Vagina (tissue), 2 donors: ENCODE data around the gene SPOCK1. TPM values are rescaled to one million over a fixed set of nuclear protein-coding genes. Genes with fewer than 3 reads are reported as not detected.
A peak's percentile ranks its signal among the peaks of the same experiment; 100 is the strongest.

ENCODE experiments used
- DNase-seq, 2 donors: peaks; one replicate each; pipeline ENCODE4 v3.0.0-alpha.2; 2017; ENCODE audit errors: extremely low spot score in 2 of 2
- H3K27ac ChIP-seq: fragments of 200-600 bp; sonication (generic); one replicate; pipeline ENCODE4 v1.5.1; 2019
- H3K27me3 ChIP-seq: fragments of 200-600 bp; sonication (generic); one replicate; pipeline ENCODE4 v1.5.1; 2019
- H3K36me3 ChIP-seq, 2 donors: fragments of 200-600 bp; sonication (generic); one replicate each; pipeline ENCODE4 v1.5.1; 2017 to 2019
- H3K4me1 ChIP-seq: fragments of 200-600 bp; sonication (generic); one replicate; pipeline ENCODE4 v1.5.1; 2019
- H3K4me3 ChIP-seq, 2 donors: fragments of 200-600 bp; sonication (generic); 1 replicate in 1 of 2; 2 replicates in 1 of 2; pipeline ENCODE4 v1.5.1; 2016 to 2019
- H3K9me3 ChIP-seq: fragments of 200-600 bp; sonication (generic); one replicate; pipeline ENCODE4 v1.5.1; 2019
- POLR2A ChIP-seq, 2 donors: fragments of 450-650 bp; IDR thresholded peaks; one replicate each; pipeline ENCODE4 v1.6.1; 2017; ENCODE audit warnings: antibody characterized with exemption in 2 of 2, mild to moderate bottlenecking in 2 of 2, moderate library complexity in 2 of 2
- POLR2AphosphoS5 ChIP-seq, 2 donors: sonication (generic); formaldehyde crosslinking; IDR thresholded peaks; one replicate each; pipeline ENCODE4 v1.9.0; 2017; ENCODE audit warnings: antibody characterized with exemption in 2 of 2, mild to moderate bottlenecking in 2 of 2, low read depth in 1 of 2; ENCODE audit not compliant: insufficient read depth in 1 of 2
- intact Hi-C: fragments of 100-400 bp; cut with DNase I; formaldehyde crosslinking; loops from one replicate; pipeline ENCODE4 v1.15.1; 2023
- total RNA-seq: library from RNA; depleted of rRNA; stranded (reverse); fragments of >200 nt; gene quantifications from one replicate; pipeline ENCODE4 v1.2.3, GENCODE V29; 2016
- TF ChIP-seq, protein P1 (sequence below), 3 experiments: fragments of 450-650 bp in 2 of 3; fragments of 200-600 bp in 1 of 3; sonication (generic) in 1 of 3; IDR thresholded peaks; one replicate each; pipeline ENCODE4 v1.5.1; 2017 to 2019; ENCODE audit warnings: antibody characterized with exemption in 3 of 3, mild to moderate bottlenecking in 2 of 3, moderate library complexity in 2 of 3

The SPOCK1 gene
- total RNA-seq, 1 donor from 2014 or later = 70.7 TPM

DNA sequence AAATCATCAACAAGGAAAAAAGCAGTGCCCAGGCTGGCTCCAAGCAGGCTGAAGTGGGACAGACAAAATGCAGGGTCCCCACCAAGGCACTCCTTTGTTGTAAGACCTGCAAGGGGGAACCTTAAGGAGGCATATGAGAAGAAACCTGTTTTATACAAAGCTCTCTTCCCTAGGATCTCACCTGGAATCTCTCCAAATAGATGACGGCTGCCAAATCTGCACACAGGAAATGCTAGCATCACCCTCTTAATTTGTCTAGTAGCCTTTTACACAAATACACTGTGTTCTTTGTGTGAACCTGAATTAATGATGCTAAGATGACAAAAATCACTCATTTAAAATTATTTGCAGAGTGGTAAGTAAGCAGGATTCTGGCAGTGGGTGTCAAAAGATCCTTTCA is 280.2 kb downstream of the SPOCK1 start:
- Histone ChIP-seq H3K27me3 (no peaks in the 10 kb centered on the region), H3K36me3 (no peaks in the 10 kb centered on the region), H3K9me3 (no peaks in the 10 kb centered on the region), H3K27ac (no peak overlapping the region), H3K4me3 (no peak overlapping the region), H3K4me1 (peaks cover 17% of the 10 kb centered on the region)
- intact Hi-C loops = no loop called here
- TF ChIP-seq POLR2AphosphoS5 (IDR thresholded peaks at IDR 0.05; ENCODE audit: insufficient read depth in 1 of 2, low read depth in 1 of 2) = no peak
- no peak for TF ChIP-seq POLR2A (IDR thresholded peaks at IDR 0.05)
- TF ChIP-seq, protein P1, sequence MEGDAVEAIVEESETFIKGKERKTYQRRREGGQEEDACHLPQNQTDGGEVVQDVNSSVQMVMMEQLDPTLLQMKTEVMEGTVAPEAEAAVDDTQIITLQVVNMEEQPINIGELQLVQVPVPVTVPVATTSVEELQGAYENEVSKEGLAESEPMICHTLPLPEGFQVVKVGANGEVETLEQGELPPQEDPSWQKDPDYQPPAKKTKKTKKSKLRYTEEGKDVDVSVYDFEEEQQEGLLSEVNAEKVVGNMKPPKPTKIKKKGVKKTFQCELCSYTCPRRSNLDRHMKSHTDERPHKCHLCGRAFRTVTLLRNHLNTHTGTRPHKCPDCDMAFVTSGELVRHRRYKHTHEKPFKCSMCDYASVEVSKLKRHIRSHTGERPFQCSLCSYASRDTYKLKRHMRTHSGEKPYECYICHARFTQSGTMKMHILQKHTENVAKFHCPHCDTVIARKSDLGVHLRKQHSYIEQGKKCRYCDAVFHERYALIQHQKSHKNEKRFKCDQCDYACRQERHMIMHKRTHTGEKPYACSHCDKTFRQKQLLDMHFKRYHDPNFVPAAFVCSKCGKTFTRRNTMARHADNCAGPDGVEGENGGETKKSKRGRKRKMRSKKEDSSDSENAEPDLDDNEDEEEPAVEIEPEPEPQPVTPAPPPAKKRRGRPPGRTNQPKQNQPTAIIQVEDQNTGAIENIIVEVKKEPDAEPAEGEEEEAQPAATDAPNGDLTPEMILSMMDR (IDR thresholded peaks at IDR 0.05) = no peak
- DNase-seq = no peak

DNA sequence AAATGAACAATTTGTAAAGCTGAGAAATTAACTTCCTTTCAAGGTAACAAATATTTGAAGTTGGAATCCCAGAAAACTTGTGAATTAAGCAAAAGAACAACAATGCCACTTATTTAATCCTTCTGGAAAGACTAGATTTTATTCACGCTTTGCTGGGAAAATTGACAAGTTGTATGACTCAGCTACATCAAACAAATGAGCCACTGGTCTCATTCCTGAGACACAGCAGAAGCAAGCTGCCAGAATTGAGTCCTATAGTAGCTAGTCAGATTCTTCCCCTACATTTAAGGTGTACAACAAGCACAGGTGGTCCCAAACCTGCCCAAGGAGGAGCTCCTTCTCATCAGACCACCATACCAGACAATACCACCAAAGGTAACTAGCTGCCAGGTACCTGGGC is 280.7 kb downstream of the SPOCK1 start:
- Histone ChIP-seq H3K27ac (no peak overlapping the region), H3K36me3 (no peaks in the 10 kb centered on the region), H3K27me3 (no peaks in the 10 kb centered on the region), H3K4me3 (no peak overlapping the region), H3K4me1 (peaks cover 17% of the 10 kb centered on the region), H3K9me3 (no peaks in the 10 kb centered on the region)
- TF ChIP-seq POLR2AphosphoS5 (IDR thresholded peaks at IDR 0.05; ENCODE audit: insufficient read depth in 1 of 2, low read depth in 1 of 2) (no peak), POLR2A (IDR thresholded peaks at IDR 0.05) (no peak)
- TF ChIP-seq, protein P1 (IDR thresholded peaks at IDR 0.05) = no peak
- no peak for DNase-seq
- intact Hi-C loops = no loop called here

DNA sequence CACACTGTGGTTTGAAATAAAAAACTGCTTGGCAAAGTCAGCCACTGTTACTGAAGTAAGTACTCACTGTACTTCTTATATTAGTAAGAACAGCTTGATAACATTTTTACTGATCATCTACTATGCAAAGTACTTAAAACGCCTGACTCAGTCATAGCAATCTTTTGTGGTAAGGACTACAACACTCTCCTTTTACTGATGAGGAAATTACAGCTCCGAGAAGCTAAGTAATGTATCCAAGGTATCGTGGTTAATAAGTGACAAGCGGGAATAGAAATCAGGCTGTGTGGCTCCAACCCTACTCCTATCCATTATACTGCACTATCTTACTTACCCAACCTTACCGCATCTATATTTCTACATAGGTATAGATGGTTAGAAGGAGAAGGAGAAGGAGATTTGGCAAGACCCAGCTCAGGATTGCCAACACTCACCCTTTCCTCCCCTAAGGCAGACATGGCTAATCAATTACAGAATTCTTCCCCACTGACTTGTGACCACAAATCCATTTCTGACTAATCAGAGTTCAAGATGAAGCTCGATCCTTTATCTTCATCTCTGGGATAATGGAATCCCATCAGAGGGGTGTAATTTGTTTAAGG is 281.4 kb downstream of the SPOCK1 start:
- no peaks in the 10 kb centered on the region for H3K27me3 ChIP-seq
- TF ChIP-seq POLR2A (IDR thresholded peaks at IDR 0.05) (no peak), POLR2AphosphoS5 (IDR thresholded peaks at IDR 0.05; ENCODE audit: insufficient read depth in 1 of 2, low read depth in 1 of 2) (no peak)
- TF ChIP-seq, protein P1 (IDR thresholded peaks at IDR 0.05) = no peak
- no peak overlapping the region for H3K27ac ChIP-seq
- no peaks in the 10 kb centered on the region for H3K36me3 ChIP-seq
- H3K4me1 ChIP-seq = peaks cover 17% of the 10 kb centered on the region
- intact Hi-C loops = no loop called here
- H3K9me3 ChIP-seq = no peaks in the 10 kb centered on the region
- no peak for DNase-seq
- H3K4me3 ChIP-seq = no peak overlapping the region

DNA sequence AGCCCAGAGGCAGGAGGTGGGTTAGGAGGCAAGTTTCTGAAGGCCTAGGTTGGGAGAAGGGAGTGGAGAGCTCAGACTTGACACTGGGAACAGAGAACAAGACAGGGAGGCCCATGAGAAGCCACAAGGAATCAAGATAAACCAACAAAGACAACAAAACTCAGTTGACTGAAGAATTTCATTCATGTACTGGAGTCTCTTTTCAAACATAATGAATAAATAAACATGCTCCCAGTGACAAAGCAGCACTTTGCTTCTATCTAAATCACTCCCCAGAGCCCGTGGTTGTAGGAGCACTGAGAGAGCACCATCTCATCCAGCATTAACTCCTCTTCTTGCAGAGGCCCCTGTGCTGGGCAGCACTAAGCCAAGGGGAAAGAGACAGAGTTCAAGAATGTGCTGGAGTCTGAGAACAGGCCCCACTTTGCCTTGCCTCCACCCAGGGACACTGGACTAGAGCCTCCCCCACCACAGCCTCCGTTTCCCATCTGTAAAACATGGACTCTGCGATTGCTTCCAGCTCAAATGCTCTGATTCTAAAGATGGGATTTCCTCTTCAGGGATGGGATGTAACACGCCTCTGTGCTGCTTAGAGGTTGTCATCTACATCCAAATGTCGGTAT is 282.0 kb downstream of the SPOCK1 start:
- DNase-seq = peak in 1 of 2 donors; percentile 64
- H3K36me3 ChIP-seq = no peaks in the 10 kb centered on the region
- no peak for TF ChIP-seq POLR2A (IDR thresholded peaks at IDR 0.05)
- TF ChIP-seq, protein P1 (IDR thresholded peaks at IDR 0.05) = no peak
- no peak for TF ChIP-seq POLR2AphosphoS5 (IDR thresholded peaks at IDR 0.05; ENCODE audit: insufficient read depth in 1 of 2, low read depth in 1 of 2)
- H3K4me3 ChIP-seq = no peak overlapping the region
- intact Hi-C loops = no loop called here
- no peaks in the 10 kb centered on the region for H3K9me3 ChIP-seq
- H3K4me1 ChIP-seq = peaks cover 17% of the 10 kb centered on the region
- no peak overlapping the region for H3K27ac ChIP-seq
- H3K27me3 ChIP-seq = no peaks in the 10 kb centered on the region

DNA sequence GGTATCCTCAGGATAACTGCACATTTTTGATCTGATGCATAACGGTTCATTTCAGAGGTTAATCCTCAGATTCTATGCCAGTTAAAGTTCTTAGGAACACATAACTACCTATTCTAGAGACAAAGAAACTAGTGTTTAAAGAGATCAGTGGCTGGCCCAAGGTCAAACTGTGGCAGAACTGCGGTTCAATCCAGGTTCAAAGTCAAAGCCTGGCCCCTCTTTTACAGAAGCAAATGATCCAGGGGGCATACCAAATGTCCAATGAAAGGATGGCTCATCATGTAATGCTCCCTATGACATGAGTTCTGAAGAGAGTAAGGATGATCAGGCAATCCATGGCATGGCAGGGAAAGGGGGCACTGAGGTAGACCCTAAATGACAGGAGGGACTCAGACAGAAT is 283.3 kb downstream of the SPOCK1 start:
- DNase-seq = no peak
- Histone ChIP-seq H3K9me3 (no peaks in the 10 kb centered on the region), H3K27me3 (no peaks in the 10 kb centered on the region), H3K27ac (no peak overlapping the region), H3K4me1 (peaks cover 17% of the 10 kb centered on the region), H3K4me3 (no peak overlapping the region), H3K36me3 (no peaks in the 10 kb centered on the region)
- TF ChIP-seq POLR2AphosphoS5 (IDR thresholded peaks at IDR 0.05; ENCODE audit: insufficient read depth in 1 of 2, low read depth in 1 of 2) (no peak), POLR2A (IDR thresholded peaks at IDR 0.05) (no peak)
- TF ChIP-seq, protein P1 (IDR thresholded peaks at IDR 0.05) = no peak
- intact Hi-C loops = no loop called here
